HUES64 (cell line): ENCODE measurements around the gene PSMA5.

Source experiments
- H3K27ac ChIP-seq: 2 replicates; pipeline ENCODE4 v1.7.0; 2013; ENCODE audit warnings: low read depth, low read length, inconsistent platforms
- H3K27me3 ChIP-seq: 2 replicates; pipeline ENCODE4 v1.6.1; 2013; ENCODE audit warnings: mild to moderate bottlenecking, low read length; ENCODE audit not compliant: insufficient read depth
- H3K36me3 ChIP-seq: 2 replicates; pipeline ENCODE4 v1.6.1; 2013; ENCODE audit warnings: mild to moderate bottlenecking, low read length; ENCODE audit not compliant: insufficient read depth
- H3K4me1 ChIP-seq: 2 replicates; pipeline ENCODE4 v1.6.1; 2013; ENCODE audit warnings: mild to moderate bottlenecking, low read length, moderate library complexity; ENCODE audit not compliant: insufficient read depth
- H3K4me3 ChIP-seq: 2 replicates; pipeline ENCODE4 v1.5.1; 2013; ENCODE audit warnings: mild to moderate bottlenecking, low read length, moderate library complexity
- H3K9ac ChIP-seq: 2 replicates; pipeline ENCODE4 v1.6.1; 2013; ENCODE audit warnings: mild to moderate bottlenecking, low read depth, low read length
- H3K9me3 ChIP-seq: 2 replicates; pipeline ENCODE4 v1.6.1; 2013; ENCODE audit warnings: low read depth, low read length; ENCODE audit not compliant: insufficient read depth
- WGBS: fragments of 150-250, 120-280 bp; methylation state at CpG from one replicate; pipeline ENCODE4 v1.1.7; 2013; ENCODE audit warnings: missing lambda C conversion rate; 5-methylcytosine and 5-hydroxymethylcytosine counted together

Gene PSMA5

GRCh38 chr1:109365642-109366204, 60.5 kb downstream of the PSMA5 start:
- Histone ChIP-seq H3K9me3 (no peaks in the 10 kb centered on the region), H3K4me1 (peaks cover 12% of the 10 kb centered on the region), H3K27me3 (no peaks in the 10 kb centered on the region), H3K27ac (no peak overlapping the region), H3K36me3 (peaks cover 28% of the 10 kb centered on the region), H3K9ac (no peak overlapping the region), H3K4me3 (no peak overlapping the region)
- 98% methylated on average over 2 of the region's 2 CpGs for WGBS

DNA sequence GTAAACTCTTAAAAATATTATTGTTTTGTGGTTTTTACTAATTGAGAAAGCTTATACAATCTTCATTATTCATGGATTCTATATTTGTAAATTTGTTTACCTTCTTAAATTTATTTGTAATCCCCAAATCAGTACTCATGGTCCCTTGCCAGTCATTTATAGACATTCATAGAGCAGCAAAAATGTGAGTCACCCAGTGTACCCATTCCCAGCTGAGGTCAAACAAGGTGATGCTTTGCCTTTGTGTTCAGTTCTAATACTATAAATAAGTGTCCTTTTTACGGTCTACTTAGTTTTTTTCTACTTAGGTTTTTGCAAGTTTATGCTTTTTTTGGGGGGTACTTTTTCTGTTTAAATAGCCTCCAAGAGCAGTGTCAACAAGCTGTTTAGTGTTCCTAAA, 64.6 kb downstream of the PSMA5 start:
- Histone ChIP-seq H3K36me3 (peaks cover 16% of the 10 kb centered on the region), H3K4me1 (peaks cover 12% of the 10 kb centered on the region), H3K27me3 (no peaks in the 10 kb centered on the region), H3K27ac (no peak overlapping the region), H3K9ac (no peak overlapping the region), H3K4me3 (no peak overlapping the region), H3K9me3 (no peaks in the 10 kb centered on the region)
- 100% methylated on average over 1 of the region's 1 CpG for WGBS

DNA sequence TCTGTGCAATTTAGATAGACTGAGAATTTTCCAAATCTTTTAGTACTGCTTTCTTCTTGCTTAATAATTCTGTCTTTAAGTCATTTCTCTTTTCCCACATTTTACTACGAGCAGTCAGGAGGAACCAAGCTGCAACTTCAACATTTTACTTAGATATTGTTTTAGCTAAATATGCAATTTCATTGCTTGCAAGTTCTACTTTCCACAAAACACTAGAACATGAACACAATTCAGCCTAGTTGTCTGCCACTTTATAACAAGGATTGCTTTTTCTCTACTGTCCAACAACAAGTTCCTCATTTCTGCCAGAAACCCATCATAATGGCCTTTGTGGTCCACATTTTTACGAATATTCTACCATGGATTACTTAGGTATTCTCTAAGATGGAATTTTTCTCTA, 65.2 kb downstream of the PSMA5 start:
- 92% methylated on average over 2 of the region's 2 CpGs for WGBS
- peaks cover 10% of the 10 kb centered on the region for H3K36me3 ChIP-seq
- H3K27me3 ChIP-seq = no peaks in the 10 kb centered on the region
- H3K4me1 ChIP-seq = peaks cover 12% of the 10 kb centered on the region
- H3K9me3 ChIP-seq = no peaks in the 10 kb centered on the region
- no peak overlapping the region for H3K9ac ChIP-seq
- no peak overlapping the region for H3K27ac ChIP-seq
- no peak overlapping the region for H3K4me3 ChIP-seq

DNA sequence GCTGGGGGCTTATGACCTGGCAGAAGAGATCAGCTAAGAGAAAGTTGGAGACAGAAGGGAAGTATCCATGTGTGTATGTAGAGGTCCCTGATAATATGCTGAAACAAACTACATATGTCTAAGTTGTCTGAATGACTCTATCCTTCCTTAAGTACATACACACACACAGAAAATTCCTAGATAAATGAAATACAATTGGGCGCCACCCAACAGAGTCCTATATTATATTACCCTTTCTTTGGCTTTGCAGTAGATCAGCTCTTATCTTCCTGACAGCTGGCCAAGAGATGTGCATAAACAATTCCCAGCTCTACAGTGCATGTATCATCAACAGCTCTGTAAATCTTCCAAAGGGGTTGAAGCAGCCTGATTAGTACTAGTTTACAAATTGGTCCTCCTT, 68.6 kb downstream of the PSMA5 start:
- Histone ChIP-seq H3K9me3 (no peaks in the 10 kb centered on the region), H3K27ac (no peak overlapping the region), H3K4me3 (no peak overlapping the region), H3K9ac (no peak overlapping the region), H3K36me3 (peaks cover 14% of the 10 kb centered on the region), H3K4me1 (peaks cover 15% of the 10 kb centered on the region), H3K27me3 (no peaks in the 10 kb centered on the region)
- WGBS = 93% methylated on average over 1 of the region's 1 CpG

DNA sequence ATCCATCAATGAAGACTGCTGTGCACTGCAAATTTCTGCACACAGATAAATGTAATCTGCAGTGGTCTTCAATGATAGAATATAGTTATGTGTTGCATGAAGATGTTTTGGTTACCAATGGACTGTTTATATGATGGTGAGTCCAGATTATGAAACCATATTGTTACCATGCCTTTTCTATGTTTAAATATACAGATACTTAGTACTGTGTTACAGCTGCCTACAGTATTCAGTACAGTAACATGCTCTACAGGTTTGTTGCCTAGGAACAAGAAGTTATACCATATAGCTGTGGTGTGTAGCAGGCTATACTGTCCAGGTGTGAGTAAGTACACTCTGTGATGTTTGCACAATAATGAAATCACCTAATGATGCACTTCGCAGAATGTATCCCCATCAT, 69.3 kb downstream of the PSMA5 start:
- no peaks in the 10 kb centered on the region for H3K9me3 ChIP-seq
- H3K27me3 ChIP-seq = no peaks in the 10 kb centered on the region
- H3K4me1 ChIP-seq = peaks cover 15% of the 10 kb centered on the region
- WGBS = 100% methylated on average over 1 of the region's 1 CpG
- peaks cover 16% of the 10 kb centered on the region for H3K36me3 ChIP-seq
- no peak overlapping the region for H3K4me3 ChIP-seq
- no peak overlapping the region for H3K9ac ChIP-seq
- H3K27ac ChIP-seq = no peak overlapping the region

GRCh38 chr1:109356505-109356904, 69.7 kb downstream of the PSMA5 start:
- Histone ChIP-seq H3K4me3 (no peak overlapping the region), H3K36me3 (peaks cover 21% of the 10 kb centered on the region), H3K9me3 (no peaks in the 10 kb centered on the region), H3K4me1 (peaks cover 11% of the 10 kb centered on the region), H3K27ac (no peak overlapping the region), H3K27me3 (no peaks in the 10 kb centered on the region), H3K9ac (no peak overlapping the region)
- WGBS = 78% methylated on average over 1 of the region's 1 CpG

GRCh38 chr1:109354929-109355328, 71.3 kb downstream of the PSMA5 start:
- WGBS = 100% methylated on average over 3 of the region's 3 CpGs
- peaks cover 36% of the 10 kb centered on the region for H3K36me3 ChIP-seq
- H3K27ac ChIP-seq = no peak overlapping the region
- H3K27me3 ChIP-seq = no peaks in the 10 kb centered on the region
- no peak overlapping the region for H3K9ac ChIP-seq
- H3K4me3 ChIP-seq = no peak overlapping the region
- peaks cover 3% of the 10 kb centered on the region; the same call in 1 of the 2 replicates for H3K4me1 ChIP-seq
- no peaks in the 10 kb centered on the region for H3K9me3 ChIP-seq

GRCh38 chr1:109351457-109351856, 74.8 kb downstream of the PSMA5 start:
- no peaks in the 10 kb centered on the region for H3K9me3 ChIP-seq
- H3K4me3 ChIP-seq = no peak overlapping the region
- WGBS = 95% methylated on average over 5 of the region's 5 CpGs
- no peak overlapping the region for H3K9ac ChIP-seq
- H3K27me3 ChIP-seq = no peaks in the 10 kb centered on the region
- H3K4me1 ChIP-seq = peaks cover 3% of the 10 kb centered on the region; the same call in 1 of the 2 replicates
- no peak overlapping the region for H3K27ac ChIP-seq
- H3K36me3 ChIP-seq = peaks cover 62% of the 10 kb centered on the region

DNA sequence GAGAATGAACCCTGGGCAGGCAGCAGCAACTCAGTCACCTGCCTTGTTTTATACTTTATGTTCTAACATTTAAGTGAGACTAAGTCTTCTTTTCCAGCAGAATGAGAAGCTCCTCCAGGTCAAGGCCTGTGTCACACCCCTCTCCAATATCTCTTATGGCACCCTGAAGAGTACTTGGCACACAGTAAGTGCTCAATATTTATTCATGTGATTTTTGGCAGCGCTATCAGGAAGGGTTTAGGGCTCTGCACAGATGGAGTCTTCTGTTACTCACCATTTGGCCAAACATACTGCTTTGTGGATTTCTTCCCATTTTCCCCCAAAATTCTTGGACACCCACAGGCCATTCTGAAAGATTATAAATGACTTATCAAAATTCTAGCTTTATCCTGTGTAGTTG, 75.6 kb downstream of the PSMA5 start:
- WGBS = 91% methylated on average over 1 of the region's 1 CpG

GRCh38 chr1:109350182-109350581, 76.1 kb downstream of the PSMA5 start:
- WGBS = 96% methylated on average over 4 of the region's 4 CpGs
- Histone ChIP-seq H3K9me3 (no peaks in the 10 kb centered on the region), H3K4me1 (peaks cover under 1% of the 10 kb centered on the region; the same call in 1 of the 2 replicates), H3K4me3 (no peak overlapping the region), H3K36me3 (peaks cover 71% of the 10 kb centered on the region), H3K27ac (no peak overlapping the region), H3K9ac (no peak overlapping the region), H3K27me3 (no peaks in the 10 kb centered on the region)

More for the DNA sequence above, 75.6 kb downstream of the PSMA5 start:
- Histone ChIP-seq H3K9me3 (no peaks in the 10 kb centered on the region), H3K27me3 (no peaks in the 10 kb centered on the region), H3K4me3 (no peak overlapping the region), H3K9ac (no peak overlapping the region), H3K36me3 (peaks cover 66% of the 10 kb centered on the region), H3K27ac (no peak overlapping the region), H3K4me1 (peaks cover 3% of the 10 kb centered on the region; the same call in 1 of the 2 replicates)
